Measurements from ENCODE around the gene BTG1. TPM values are rescaled to one million over a fixed set of nuclear protein-coding genes. Genes with fewer than 3 reads are reported as not detected.
A peak's percentile ranks its signal among the peaks of the same experiment; 100 is the strongest.

BTG1 gene
- total RNA-seq, 1 experiment from 2014 or later, result 29.8 TPM

DNA sequence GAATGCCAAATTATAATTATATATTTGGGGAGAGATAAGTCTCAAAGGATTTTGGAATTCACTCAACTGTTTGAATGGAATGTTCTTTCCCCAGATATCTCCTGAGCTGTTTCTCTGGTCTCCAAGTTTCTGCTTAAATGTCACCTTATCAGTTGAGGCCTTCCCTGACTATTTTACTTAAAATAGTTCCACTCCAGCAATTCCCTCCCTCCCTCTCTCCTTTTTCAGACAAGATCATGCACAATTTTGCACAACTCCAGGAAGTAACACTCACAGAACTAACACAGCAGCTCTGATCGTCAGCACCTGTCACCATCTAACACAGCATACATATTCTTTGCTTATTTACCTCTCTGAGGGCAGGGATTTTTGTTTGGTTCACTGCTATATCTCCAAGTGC, 12.5 kb downstream of the BTG1 start:
- H3K9me2 ChIP-seq (replicated peaks; ENCODE audit: low read length), result no peaks in the 10 kb centered on the region
- H3K9me3 ChIP-seq (ENCODE audit: low read length), result no peaks in the 10 kb centered on the region
- ChIA-PET CTCF (no interaction called here), POLR2A (ENCODE audit: unreplicated experiment) (interaction anchor here (0.7 kb wide), 1 partner anchor 13 kb away, joined by 6 read pairs; no protein-coding TSS in a partner anchor)
- H4K20me1 ChIP-seq (ENCODE audit: low read length), result peaks cover 51% of the 10 kb centered on the region
- intact Hi-C loops (cut with micrococcal nuclease), result no loop called here
- H3K4me3 ChIP-seq (ENCODE audit: low read length), result no peak overlapping the region
- H3K36me3 ChIP-seq (ENCODE audit: low read depth, low read length), result peaks cover 8% of the 10 kb centered on the region
- H2AFZ ChIP-seq (ENCODE audit: low read length), result no peak overlapping the region
- H3K27ac ChIP-seq (ENCODE audit: low read length), result no peak overlapping the region
- TF ChIP-seq, protein P1, sequence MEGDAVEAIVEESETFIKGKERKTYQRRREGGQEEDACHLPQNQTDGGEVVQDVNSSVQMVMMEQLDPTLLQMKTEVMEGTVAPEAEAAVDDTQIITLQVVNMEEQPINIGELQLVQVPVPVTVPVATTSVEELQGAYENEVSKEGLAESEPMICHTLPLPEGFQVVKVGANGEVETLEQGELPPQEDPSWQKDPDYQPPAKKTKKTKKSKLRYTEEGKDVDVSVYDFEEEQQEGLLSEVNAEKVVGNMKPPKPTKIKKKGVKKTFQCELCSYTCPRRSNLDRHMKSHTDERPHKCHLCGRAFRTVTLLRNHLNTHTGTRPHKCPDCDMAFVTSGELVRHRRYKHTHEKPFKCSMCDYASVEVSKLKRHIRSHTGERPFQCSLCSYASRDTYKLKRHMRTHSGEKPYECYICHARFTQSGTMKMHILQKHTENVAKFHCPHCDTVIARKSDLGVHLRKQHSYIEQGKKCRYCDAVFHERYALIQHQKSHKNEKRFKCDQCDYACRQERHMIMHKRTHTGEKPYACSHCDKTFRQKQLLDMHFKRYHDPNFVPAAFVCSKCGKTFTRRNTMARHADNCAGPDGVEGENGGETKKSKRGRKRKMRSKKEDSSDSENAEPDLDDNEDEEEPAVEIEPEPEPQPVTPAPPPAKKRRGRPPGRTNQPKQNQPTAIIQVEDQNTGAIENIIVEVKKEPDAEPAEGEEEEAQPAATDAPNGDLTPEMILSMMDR (conservative IDR thresholded peaks at IDR 0.05; ENCODE audit: low read depth, low read length), result no peak
- TF ChIP-seq EZH2phosphoT487 (IDR thresholded peaks at IDR 0.05; ENCODE audit: borderline replicate concordance, low read length), result no peak
- TF ChIP-seq EZH2 (IDR thresholded peaks at IDR 0.05; ENCODE audit: low read length, unreplicated experiment), result no peak
- H3K27me3 ChIP-seq (ENCODE audit: low read length), result no peaks in the 10 kb centered on the region
- DNase-seq, result no peak
- peaks cover 99% of the 10 kb centered on the region for H3K79me2 ChIP-seq (ENCODE audit: low read length)
- no peak for ATAC-seq
- peaks cover 52% of the 10 kb centered on the region for H3K4me1 ChIP-seq (ENCODE audit: insufficient read depth, low read length)
- BruUV-seq (replicated peaks), result no TSS peak
- peaks cover 5% of the 10 kb centered on the region for H3F3A ChIP-seq (ENCODE audit: low read length, unreplicated experiment)
- H3K4me2 ChIP-seq (ENCODE audit: low read length), result peak overlapping the region; percentile 74
- no peak overlapping the region for H3K9ac ChIP-seq (ENCODE audit: low read length)

GRCh38 chr12:92132288-92132687, 13.4 kb downstream of the BTG1 start:
- Histone ChIP-seq H3K4me2 (ENCODE audit: low read length) (no peak overlapping the region), H3K79me2 (ENCODE audit: low read length) (peaks cover 99% of the 10 kb centered on the region), H3K4me1 (ENCODE audit: insufficient read depth, low read length) (peaks cover 44% of the 10 kb centered on the region), H3K9me3 (ENCODE audit: low read length) (no peaks in the 10 kb centered on the region), H3K27ac (ENCODE audit: low read length) (no peak overlapping the region), H2AFZ (ENCODE audit: low read length) (no peak overlapping the region), H3K36me3 (ENCODE audit: low read depth, low read length) (peaks cover 8% of the 10 kb centered on the region), H3K27me3 (ENCODE audit: low read length) (no peaks in the 10 kb centered on the region), H3K9ac (ENCODE audit: low read length) (no peak overlapping the region), H3K9me2 (replicated peaks; ENCODE audit: low read length) (no peaks in the 10 kb centered on the region), H3F3A (ENCODE audit: low read length, unreplicated experiment) (no peaks in the 10 kb centered on the region), H3K4me3 (ENCODE audit: low read length) (no peak overlapping the region), H4K20me1 (ENCODE audit: low read length) (peaks cover 43% of the 10 kb centered on the region)
- no TSS peak for BruUV-seq (replicated peaks)
- no peak for DNase-seq
- TF ChIP-seq EZH2 (IDR thresholded peaks at IDR 0.05; ENCODE audit: low read length, unreplicated experiment) (no peak), EZH2phosphoT487 (IDR thresholded peaks at IDR 0.05; ENCODE audit: borderline replicate concordance, low read length) (no peak)
- TF ChIP-seq, protein P1 (conservative IDR thresholded peaks at IDR 0.05; ENCODE audit: low read depth, low read length), result no peak
- no peak for ATAC-seq
- ChIA-PET CTCF (no interaction called here), POLR2A (ENCODE audit: unreplicated experiment) (no interaction called here)
- intact Hi-C loops (cut with micrococcal nuclease), result no loop called here

DNA sequence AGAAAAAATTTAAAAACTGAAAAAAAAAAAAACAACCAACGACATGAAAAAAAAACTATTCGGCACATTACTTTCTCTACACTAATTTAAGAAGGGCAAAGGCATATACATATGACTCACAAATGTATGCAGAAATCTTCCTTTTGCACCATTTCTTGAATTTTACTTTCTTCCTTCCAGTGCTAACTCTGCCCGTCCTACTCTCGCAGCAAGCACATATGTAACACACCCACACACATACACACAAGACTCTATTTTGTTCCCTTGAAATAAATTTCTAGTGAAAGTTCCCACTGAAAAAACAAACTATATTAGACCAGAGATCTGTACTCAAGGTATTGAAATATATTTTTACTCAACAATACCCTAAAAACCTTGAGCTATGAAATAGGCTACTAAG, 14.6 kb downstream of the BTG1 start:
- peaks cover 96% of the 10 kb centered on the region for H3K79me2 ChIP-seq (ENCODE audit: low read length)
- no peaks in the 10 kb centered on the region for H3K9me2 ChIP-seq (replicated peaks; ENCODE audit: low read length)
- BruUV-seq (replicated peaks), result no TSS peak
- peaks cover 32% of the 10 kb centered on the region for H3K4me1 ChIP-seq (ENCODE audit: insufficient read depth, low read length)
- no peaks in the 10 kb centered on the region for H3F3A ChIP-seq (ENCODE audit: low read length, unreplicated experiment)
- DNase-seq (no peak), ATAC-seq (no peak)
- no peak overlapping the region for H3K4me2 ChIP-seq (ENCODE audit: low read length)
- no peak overlapping the region for H2AFZ ChIP-seq (ENCODE audit: low read length)
- H3K36me3 ChIP-seq (ENCODE audit: low read depth, low read length), result peaks cover 8% of the 10 kb centered on the region
- H3K4me3 ChIP-seq (ENCODE audit: low read length), result no peak overlapping the region
- no peaks in the 10 kb centered on the region for H3K27me3 ChIP-seq (ENCODE audit: low read length)
- ChIA-PET CTCF (no interaction called here), POLR2A (ENCODE audit: unreplicated experiment) (no interaction called here)
- intact Hi-C loops (cut with micrococcal nuclease), result no loop called here
- no peaks in the 10 kb centered on the region for H3K9me3 ChIP-seq (ENCODE audit: low read length)
- TF ChIP-seq, protein P1 (conservative IDR thresholded peaks at IDR 0.05; ENCODE audit: low read depth, low read length), result no peak
- TF ChIP-seq EZH2 (IDR thresholded peaks at IDR 0.05; ENCODE audit: low read length, unreplicated experiment) (no peak), EZH2phosphoT487 (IDR thresholded peaks at IDR 0.05; ENCODE audit: borderline replicate concordance, low read length) (no peak)
- peaks cover 33% of the 10 kb centered on the region for H4K20me1 ChIP-seq (ENCODE audit: low read length)
- H3K9ac ChIP-seq (ENCODE audit: low read length), result no peak overlapping the region
- H3K27ac ChIP-seq (ENCODE audit: low read length), result no peak overlapping the region
